GDM1 (cell line): Measurements from ENCODE around the gene CDIPT.
A peak's percentile ranks its signal among the peaks of the same experiment; 100 is the strongest.
"Not testable (repeated sequence)": the region's sequence is repeated elsewhere in the genome, so short reads cannot be mapped to it uniquely, and the experiment has no call there.

Source experiments
- DNase-seq: peaks from one replicate; lab custom pipeline; 2025; lab: John Stamatoyannopoulos, UW

The CDIPT gene

GRCh38 chr16:29858149-29858849 is 4.7 kb downstream of the CDIPT start:
- no peak for DNase-seq

GRCh38 chr16:29857133-29857760 is 5.8 kb downstream of the CDIPT start:
- DNase-seq: no peak

GRCh38 chr16:29854520-29855100 is 8.4 kb downstream of the CDIPT start:
- no peak for DNase-seq

- no peak for DNase-seq
Observed at GRCh38 chr16:29852654-29853053, 10.4 kb downstream of the CDIPT start.

- DNase-seq: no peak
Observed at GRCh38 chr16:29850998-29851397, 12.0 kb downstream of the CDIPT start.

GRCh38 chr16:29849505-29849904 is 13.5 kb downstream of the CDIPT start:
- no peak for DNase-seq

GRCh38 chr16:29848420-29849297 is 14.4 kb downstream of the CDIPT start:
- DNase-seq: peak; percentile 47

GRCh38 chr16:29845656-29846055 is 17.4 kb downstream of the CDIPT start:
- DNase-seq: no peak

- no peak for DNase-seq
Observed at GRCh38 chr16:29844575-29845331, 18.3 kb downstream of the CDIPT start.

- no peak for DNase-seq
Observed at GRCh38 chr16:29843931-29844330, 19.1 kb downstream of the CDIPT start.

GRCh38 chr16:29842732-29843346 is 20.2 kb downstream of the CDIPT start:
- DNase-seq: no peak

GRCh38 chr16:29841631-29842030 is 21.4 kb downstream of the CDIPT start:
- no peak for DNase-seq

GRCh38 chr16:29840240-29840639 is 22.8 kb downstream of the CDIPT start:
- DNase-seq: no peak

- no peak for DNase-seq
Observed at GRCh38 chr16:29839822-29840221, 23.2 kb downstream of the CDIPT start.

- DNase-seq: no peak
Observed at GRCh38 chr16:29837841-29838240, 25.2 kb downstream of the CDIPT start.

- DNase-seq: no peak
Observed at GRCh38 chr16:29836623-29837022, 26.4 kb downstream of the CDIPT start.

GRCh38 chr16:29835926-29836325 is 27.1 kb downstream of the CDIPT start:
- DNase-seq: no peak

GRCh38 chr16:29834079-29834478 is 28.9 kb downstream of the CDIPT start:
- DNase-seq: no peak

- DNase-seq: not testable (repeated sequence)
Observed at GRCh38 chr16:29833219-29833618, 29.8 kb downstream of the CDIPT start.

- no peak for DNase-seq
Observed at GRCh38 chr16:29831490-29831889, 31.5 kb downstream of the CDIPT start.

GRCh38 chr16:29830774-29831173 is 32.3 kb downstream of the CDIPT start:
- DNase-seq: no peak
